Measurements from ENCODE around the gene RAB6D.
"Not testable (repeated sequence)": the region's sequence is repeated elsewhere in the genome, so short reads cannot be mapped to it uniquely, and the experiment has no call there.

RAB6D gene

DNA sequence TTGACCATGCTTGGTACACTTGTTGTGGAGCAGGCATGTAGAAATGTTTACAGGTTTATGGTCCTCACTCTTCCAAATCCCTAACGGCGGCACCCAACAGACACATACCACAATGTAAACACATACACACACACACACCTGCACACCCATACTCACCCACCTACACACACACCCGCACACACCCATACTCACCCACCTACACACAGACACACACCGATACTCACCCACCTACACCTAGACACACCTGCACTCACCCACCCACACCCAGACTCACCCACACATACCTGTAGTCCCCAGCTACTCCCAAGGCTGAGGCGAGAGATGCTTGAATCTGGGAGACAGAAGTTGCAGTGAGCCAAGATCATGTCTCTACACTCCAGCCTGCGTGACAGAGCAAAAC lies 1.5 kb upstream of the RAB6D start:
- DNase-seq = no peak

DNA sequence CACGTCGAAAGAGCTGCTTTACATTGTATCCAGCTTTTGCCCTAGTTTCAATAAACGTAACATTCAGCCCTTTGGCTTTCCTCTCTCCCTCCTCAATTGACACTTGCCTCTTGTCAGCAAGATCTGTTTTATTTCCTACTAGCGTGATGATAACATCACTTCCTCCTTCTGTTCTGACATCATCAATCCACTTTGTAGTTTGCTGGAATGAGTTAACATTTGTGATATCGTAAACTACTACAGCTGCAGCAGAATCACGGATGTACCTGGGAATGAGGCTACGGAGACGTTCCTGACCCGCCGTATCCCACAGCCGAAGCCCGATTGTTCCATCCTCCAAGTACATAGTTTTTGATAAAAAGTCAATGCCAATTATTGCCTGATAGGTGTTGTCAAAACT lies 755 bp downstream of the RAB6D start:
- DNase-seq = not testable (repeated sequence)

GRCh38 chr2:131361773-131362172 lies 2.2 kb downstream of the RAB6D start:
- not testable (repeated sequence) for DNase-seq

- not testable (repeated sequence) for DNase-seq
These were observed 10.7 kb downstream of the RAB6D start for GRCh38 chr2:131353167-131353697.

- no peak for DNase-seq
These were observed 14.9 kb downstream of the RAB6D start for GRCh38 chr2:131349021-131349420.

DNA sequence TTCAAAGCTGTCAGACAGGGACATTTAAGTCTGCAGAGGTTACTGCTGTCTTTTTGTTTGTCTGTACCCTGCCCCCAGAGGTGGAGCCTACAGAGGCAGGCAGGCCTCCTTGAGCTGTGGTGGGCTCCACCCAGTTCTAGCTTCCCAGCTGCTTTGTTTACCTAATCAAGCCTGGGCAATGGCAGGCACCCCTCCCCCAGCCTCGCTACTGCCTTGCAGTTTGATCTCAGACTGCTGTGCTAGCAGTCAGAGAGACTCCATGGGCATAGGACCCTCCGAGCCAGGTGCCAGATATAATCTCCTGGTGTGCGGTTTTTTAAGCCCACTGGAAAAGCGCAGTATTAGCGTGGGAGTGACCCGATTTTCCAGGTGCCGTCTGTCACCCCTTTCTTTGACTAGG lies 16.9 kb downstream of the RAB6D start:
- DNase-seq = not testable (repeated sequence)

- DNase-seq = not testable (repeated sequence)
These were observed 24.7 kb downstream of the RAB6D start for GRCh38 chr2:131339307-131339706.

DNA sequence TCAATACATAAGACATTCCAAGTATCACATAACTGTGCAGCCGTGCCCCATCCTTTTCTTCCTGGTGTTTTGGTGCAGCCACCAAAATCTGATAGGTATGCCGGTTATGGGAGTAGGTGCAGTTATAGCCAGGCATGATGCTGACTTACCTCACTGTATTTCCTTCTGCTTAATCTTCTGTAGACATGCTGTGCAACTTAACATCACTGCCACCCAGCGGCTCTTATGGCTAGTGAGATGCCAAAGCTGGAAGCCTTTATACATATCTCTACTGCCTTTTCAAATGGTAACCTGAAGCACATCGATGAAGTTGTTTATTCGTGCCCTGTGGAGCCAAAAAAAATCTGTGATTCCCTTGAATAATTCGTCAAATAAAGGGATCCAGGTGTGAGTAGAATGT lies 28.6 kb downstream of the RAB6D start:
- DNase-seq = peak in 1 of 14 donors; percentile 8

GRCh38 chr2:131332709-131333108 lies 31.3 kb downstream of the RAB6D start:
- DNase-seq = not testable (repeated sequence)

DNA sequence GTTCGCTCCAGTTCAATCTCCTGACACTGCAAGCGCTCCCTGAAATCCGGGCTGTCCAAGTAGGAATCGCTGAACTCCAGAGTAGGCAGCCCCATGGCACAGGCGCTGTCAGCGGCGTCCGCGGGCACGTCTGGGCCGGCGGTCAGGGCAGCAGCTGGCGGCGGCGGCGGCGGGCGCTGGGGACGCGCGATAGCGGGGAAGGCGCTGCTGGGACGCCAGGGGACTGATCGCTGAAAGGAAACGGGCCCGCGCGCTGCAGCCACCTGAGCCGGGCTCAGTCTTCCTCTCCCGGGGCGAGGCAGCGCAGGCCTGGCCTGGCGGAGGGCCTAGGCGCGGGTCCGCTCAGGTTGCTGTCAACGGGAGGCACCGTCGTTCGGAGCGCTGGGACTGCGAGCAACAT lies 33.0 kb downstream of the RAB6D start:
- not testable (repeated sequence) for DNase-seq

- DNase-seq = no peak
These were observed 41.8 kb downstream of the RAB6D start for GRCh38 chr2:131322209-131322608.

DNA sequence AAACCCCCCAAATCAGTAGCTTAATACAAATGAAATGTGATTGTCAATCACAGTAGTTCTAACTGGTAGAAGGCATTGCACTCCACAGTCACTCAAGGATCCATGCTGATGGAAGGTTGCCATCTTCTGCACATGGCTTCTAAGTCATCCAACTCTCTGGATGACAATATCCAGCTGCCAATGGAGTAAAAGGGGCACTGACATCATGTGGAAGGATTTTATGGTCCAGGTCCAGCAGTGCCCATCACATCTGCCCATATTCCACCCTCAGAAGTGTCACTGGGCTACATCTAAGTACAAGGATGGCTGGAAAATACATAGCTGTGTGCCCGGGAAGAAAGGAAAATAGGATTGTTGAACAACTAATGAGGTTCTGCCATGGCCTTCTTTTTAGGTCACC lies 42.6 kb downstream of the RAB6D start:
- not testable (repeated sequence) for DNase-seq

GRCh38 chr2:131311001-131311400 lies 53.0 kb downstream of the RAB6D start:
- DNase-seq = not testable (repeated sequence)
